Ascending aorta (tissue), 2 donors: ENCODE data around the gene SS18L1. TPM values are rescaled to one million over a fixed set of nuclear protein-coding genes. Genes with fewer than 3 reads are reported as not detected.

ENCODE experiments used
- DNase-seq, 2 donors: peaks; one replicate each; pipeline ENCODE4 v3.0.0-alpha.2; 2019; ENCODE audit warnings: low spot score in 2 of 2
- H3K27ac ChIP-seq, 2 donors: fragments of 200-600 bp; sonication (generic); one replicate each; pipeline ENCODE4 v1.5.1; 2016 to 2017; ENCODE audit warnings: mild to moderate bottlenecking in 1 of 2
- H3K27me3 ChIP-seq: fragments of 200-600 bp; sonication (generic); one replicate; pipeline ENCODE4 v1.5.1; 2017
- H3K36me3 ChIP-seq, 2 donors: fragments of 200-600 bp; sonication (generic); one replicate each; pipeline ENCODE4 v1.5.1; 2016
- H3K4me1 ChIP-seq, 2 donors: fragments of 200-600 bp; sonication (generic); one replicate each; pipeline ENCODE4 v1.5.1; 2016 to 2017; ENCODE audit warnings: mild to moderate bottlenecking in 1 of 2
- H3K4me3 ChIP-seq, 2 donors: fragments of 200-600 bp; sonication (generic); one replicate each; pipeline ENCODE4 v1.5.1; 2016 to 2017; ENCODE audit warnings: mild to moderate bottlenecking in 1 of 2
- H3K9me3 ChIP-seq, 2 donors: fragments of 200-600 bp; sonication (generic); one replicate each; pipeline ENCODE4 v1.5.1; 2016
- intact Hi-C: fragments of 100-400 bp; cut with DNase I; formaldehyde crosslinking; loops from one replicate; pipeline ENCODE4 v1.15.1; 2023
- total RNA-seq: library from RNA; depleted of rRNA; stranded (reverse); fragments of >200 nt; gene quantifications from one replicate; pipeline ENCODE4 v1.1.0, GENCODE V29; 2016
- TF ChIP-seq, protein P1 (sequence below), 3 experiments: fragments of 200-600 bp in 2 of 3; fragments of 450-650 bp in 1 of 3; sonication (generic) in 2 of 3; IDR thresholded peaks; one replicate each; pipeline ENCODE4 v1.5.1; 2016 to 2019; ENCODE audit warnings: antibody characterized with exemption in 3 of 3, mild to moderate bottlenecking in 1 of 3, moderate library complexity in 1 of 3

Gene SS18L1
- total RNA-seq, 1 donor from 2014 or later: 39.8 TPM

DNA sequence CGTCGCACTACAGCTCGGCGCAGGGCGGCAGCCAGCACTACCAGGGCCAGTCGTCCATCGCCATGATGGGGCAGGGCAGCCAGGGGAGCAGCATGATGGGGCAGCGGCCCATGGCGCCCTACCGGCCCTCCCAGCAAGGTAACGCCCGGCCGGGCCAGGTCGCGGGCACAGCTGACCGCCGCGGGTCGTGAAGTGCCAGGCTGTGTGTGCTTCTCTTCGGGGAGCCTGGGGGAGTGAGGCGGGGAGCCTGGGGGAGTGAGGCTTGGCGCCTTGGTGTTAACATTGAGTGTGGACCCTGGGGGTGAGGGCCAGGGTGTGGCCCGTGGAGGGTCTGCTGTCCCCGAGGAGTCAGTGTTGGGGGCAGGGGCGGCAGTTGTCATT, 19.9 kb downstream of the SS18L1 start:
- Histone ChIP-seq H3K27ac (no peak overlapping the region), H3K4me1 (no peaks in the 10 kb centered on the region), H3K36me3 (peaks cover 59 to 89% of the 10 kb centered on the region in 2 donors), H3K27me3 (no peaks in the 10 kb centered on the region), H3K9me3 (no peaks in the 10 kb centered on the region), H3K4me3 (no peak overlapping the region)
- intact Hi-C loops: no loop called here
- DNase-seq: no peak
- TF ChIP-seq, protein P1, sequence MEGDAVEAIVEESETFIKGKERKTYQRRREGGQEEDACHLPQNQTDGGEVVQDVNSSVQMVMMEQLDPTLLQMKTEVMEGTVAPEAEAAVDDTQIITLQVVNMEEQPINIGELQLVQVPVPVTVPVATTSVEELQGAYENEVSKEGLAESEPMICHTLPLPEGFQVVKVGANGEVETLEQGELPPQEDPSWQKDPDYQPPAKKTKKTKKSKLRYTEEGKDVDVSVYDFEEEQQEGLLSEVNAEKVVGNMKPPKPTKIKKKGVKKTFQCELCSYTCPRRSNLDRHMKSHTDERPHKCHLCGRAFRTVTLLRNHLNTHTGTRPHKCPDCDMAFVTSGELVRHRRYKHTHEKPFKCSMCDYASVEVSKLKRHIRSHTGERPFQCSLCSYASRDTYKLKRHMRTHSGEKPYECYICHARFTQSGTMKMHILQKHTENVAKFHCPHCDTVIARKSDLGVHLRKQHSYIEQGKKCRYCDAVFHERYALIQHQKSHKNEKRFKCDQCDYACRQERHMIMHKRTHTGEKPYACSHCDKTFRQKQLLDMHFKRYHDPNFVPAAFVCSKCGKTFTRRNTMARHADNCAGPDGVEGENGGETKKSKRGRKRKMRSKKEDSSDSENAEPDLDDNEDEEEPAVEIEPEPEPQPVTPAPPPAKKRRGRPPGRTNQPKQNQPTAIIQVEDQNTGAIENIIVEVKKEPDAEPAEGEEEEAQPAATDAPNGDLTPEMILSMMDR (IDR thresholded peaks at IDR 0.05): no peak

DNA sequence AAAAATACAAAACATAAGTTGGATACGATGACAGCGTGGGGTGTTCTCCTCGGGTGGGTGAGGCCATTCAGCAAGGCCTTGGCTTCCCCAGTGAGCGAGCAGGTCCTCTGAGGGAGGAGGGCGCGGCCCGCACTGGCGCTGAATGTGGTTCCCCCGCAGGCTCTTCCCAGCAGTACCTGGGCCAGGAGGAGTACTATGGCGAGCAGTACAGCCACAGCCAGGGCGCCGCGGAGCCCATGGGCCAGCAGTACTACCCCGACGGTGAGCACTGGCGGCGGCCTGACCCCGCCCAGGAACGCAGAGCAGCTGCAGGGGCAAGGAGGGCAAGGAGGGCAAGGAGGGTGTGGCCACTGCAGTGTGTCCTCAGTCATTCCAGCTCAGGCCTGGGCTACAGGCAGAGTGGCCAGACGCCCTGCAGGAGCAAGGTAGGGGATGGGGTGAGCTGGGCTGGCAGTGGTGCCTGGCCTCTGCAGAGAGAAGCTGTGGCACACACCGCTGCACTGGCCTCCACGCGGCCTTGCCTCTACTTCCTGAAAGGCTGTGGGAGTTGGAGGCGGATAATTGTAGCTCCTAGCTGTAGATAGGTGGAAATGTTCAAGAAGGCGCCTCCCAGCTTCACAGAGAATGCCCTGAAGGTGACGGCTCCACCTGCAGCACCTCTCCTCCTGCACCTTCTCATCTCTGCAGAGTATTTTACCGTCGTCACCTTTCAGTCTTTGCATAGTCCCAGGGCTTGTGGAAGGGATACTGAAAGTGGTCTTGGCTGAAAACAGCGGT, 20.6 kb downstream of the SS18L1 start:
- H3K36me3 ChIP-seq: peaks cover 59 to 85% of the 10 kb centered on the region in 2 donors
- H3K27ac ChIP-seq: no peak overlapping the region
- intact Hi-C loops: no loop called here

DNA sequence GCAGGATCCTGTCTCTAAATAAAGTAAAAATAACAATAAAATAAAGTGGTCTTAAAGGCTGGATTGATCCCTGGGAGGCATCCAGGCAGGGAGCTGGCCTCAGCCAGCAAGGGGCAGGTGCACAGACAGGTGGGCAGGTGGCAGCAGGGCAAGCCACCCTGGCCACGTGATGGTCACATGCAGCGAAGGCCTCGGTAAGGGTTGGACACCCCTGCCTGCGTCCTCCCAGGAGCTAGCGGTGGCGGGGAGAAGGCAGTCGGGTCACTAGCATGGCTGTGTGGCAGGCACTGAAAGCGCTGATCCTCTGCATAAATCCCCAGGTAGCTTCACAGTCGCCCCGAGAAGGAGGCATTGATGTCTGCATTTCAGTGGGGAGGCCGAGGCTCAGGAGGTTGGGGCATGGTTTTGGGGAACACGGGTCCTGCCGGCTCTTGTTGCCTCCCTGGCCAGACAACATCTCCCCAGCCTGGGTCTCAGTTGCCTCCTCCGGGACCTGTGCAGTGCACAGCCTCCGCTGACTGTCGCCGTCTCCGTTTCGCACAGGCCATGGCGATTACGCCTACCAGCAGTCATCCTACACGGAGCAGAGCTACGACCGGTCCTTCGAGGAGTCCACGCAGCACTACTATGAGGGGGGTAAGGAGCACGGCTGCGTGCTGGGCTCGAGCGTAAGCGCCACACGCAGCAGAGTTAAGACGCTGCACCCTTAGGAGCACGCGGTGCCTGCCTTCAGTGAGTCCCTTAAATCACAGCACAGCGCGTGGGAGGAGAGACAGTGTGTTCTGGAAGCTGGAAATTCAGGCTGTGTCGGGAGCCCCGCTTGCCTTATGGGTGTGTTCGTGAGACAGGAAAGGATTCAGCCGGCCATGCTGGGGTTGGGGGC, 21.6 kb downstream of the SS18L1 start:
- intact Hi-C loops: no loop called here
- H3K4me3 ChIP-seq: no peak overlapping the region
- DNase-seq: no peak
- H3K27ac ChIP-seq: no peak overlapping the region
- peaks cover 55 to 87% of the 10 kb centered on the region in 2 donors for H3K36me3 ChIP-seq
- H3K4me1 ChIP-seq: no peaks in the 10 kb centered on the region
- TF ChIP-seq, protein P1 (IDR thresholded peaks at IDR 0.05): no peak
- H3K9me3 ChIP-seq: no peaks in the 10 kb centered on the region
- no peaks in the 10 kb centered on the region for H3K27me3 ChIP-seq

More for the DNA sequence above, 20.6 kb downstream of the SS18L1 start:
- Histone ChIP-seq H3K4me1 (no peaks in the 10 kb centered on the region), H3K27me3 (no peaks in the 10 kb centered on the region), H3K4me3 (no peak overlapping the region), H3K9me3 (no peaks in the 10 kb centered on the region)
- TF ChIP-seq, protein P1 (IDR thresholded peaks at IDR 0.05): no peak
- no peak for DNase-seq

DNA sequence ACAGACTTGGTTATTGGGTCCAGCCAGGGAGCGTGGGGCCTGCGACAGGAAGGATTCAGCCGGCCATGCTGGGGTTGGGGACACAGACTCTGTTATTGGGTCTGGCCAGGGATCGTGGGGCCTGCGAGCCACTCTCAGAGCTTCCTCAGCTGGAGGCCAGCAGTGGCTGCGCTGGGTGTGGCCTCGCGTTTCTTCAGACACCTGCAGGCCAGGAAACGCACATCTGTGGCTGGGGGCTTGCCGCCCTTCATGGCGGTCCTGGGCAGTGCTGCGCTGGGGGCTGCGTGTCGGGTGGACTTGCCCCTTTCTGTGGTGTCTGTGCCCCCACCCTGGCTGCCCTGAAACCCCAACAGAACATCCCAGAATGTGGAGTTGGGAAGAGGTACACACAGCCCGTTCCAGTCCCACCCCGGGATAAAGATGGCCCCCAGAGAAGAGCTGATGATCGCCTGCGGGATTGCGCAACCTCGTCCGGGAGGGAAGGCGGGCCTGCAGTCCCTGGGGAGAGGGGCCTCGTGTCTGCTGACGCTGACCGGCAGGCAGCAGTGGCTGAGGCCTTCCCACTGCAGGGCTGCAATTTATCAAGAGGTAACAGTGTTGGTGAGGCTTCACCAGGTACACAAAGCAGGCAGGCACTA, 22.3 kb downstream of the SS18L1 start:
- Histone ChIP-seq H3K4me3 (no peak overlapping the region), H3K9me3 (no peaks in the 10 kb centered on the region), H3K27ac (no peak overlapping the region), H3K4me1 (no peaks in the 10 kb centered on the region), H3K36me3 (peaks cover 49 to 81% of the 10 kb centered on the region in 2 donors), H3K27me3 (no peaks in the 10 kb centered on the region)
- TF ChIP-seq, protein P1 (IDR thresholded peaks at IDR 0.05): no peak
- intact Hi-C loops: no loop called here
- no peak for DNase-seq

DNA sequence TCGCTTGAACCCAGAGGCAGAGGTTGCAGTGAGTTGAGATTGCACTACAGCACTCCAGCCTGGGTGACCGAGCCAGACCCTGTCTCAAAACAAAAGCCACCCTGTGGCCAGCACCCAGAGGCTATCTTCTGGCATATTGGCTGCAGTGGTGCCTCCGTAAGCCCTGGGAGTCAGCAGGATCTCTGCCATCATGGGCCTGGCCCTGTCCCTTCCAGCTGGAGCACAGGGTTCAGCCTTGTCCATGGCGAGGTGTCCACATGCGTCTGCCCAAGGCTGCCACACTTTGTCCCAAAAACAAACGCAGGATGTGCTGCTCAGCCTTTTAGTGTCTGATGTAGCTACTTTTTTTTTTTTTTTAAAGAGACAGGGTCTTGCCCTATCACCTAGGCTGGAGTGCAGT, 23.9 kb downstream of the SS18L1 start:
- TF ChIP-seq, protein P1 (IDR thresholded peaks at IDR 0.05): no peak
- Histone ChIP-seq H3K36me3 (peaks cover 37 to 66% of the 10 kb centered on the region in 2 donors), H3K9me3 (no peaks in the 10 kb centered on the region), H3K27me3 (no peaks in the 10 kb centered on the region), H3K4me3 (no peak overlapping the region), H3K4me1 (no peaks in the 10 kb centered on the region), H3K27ac (no peak overlapping the region)
- DNase-seq: no peak
- intact Hi-C loops: no loop called here
